ENCODE data around the gene FN1. TPM values are rescaled to one million over a fixed set of nuclear protein-coding genes. Genes with fewer than 3 reads are reported as not detected.
A peak's percentile ranks its signal among the peaks of the same experiment; 100 is the strongest.
"Not testable (repeated sequence)": the region's sequence is repeated elsewhere in the genome, so short reads cannot be mapped to it uniquely, and the experiment has no call there.

The FN1 gene
- polyA plus RNA-seq, 1 donor from 2014 or later: 0.90 TPM

DNA sequence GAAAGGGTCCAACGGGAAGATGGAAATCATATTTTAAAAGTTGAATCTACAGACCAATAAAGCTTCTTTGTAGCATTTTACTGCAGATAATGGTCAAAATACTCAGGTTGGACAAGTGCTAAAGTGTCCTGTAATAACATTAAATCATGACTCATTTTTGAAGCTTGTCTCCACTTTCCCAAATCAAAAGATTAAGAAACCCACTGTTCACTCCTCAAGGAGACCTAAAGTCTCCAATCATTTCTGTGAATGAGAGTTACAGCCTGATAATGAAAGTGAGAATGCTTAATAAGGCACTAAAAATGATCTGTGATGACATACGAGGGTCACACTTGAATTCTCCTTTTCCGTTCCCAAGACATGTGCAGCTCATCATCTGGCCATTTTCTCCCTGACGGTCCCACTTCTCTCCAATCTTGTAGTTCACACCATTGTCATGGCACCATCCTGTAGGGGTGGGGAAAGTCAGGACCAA, 70.6 kb downstream of the FN1 start:
- H3K36me3 Mint-ChIP-seq: peaks cover 16% of the 10 kb centered on the region
- H3K9me3 Mint-ChIP-seq: no peaks in the 10 kb centered on the region
- H3K27me3 Mint-ChIP-seq: no peaks in the 10 kb centered on the region
- no peak overlapping the region for H3K27ac Mint-ChIP-seq
- H3K4me3 Mint-ChIP-seq: no peak overlapping the region
- H3K4me1 Mint-ChIP-seq: no peaks in the 10 kb centered on the region

GRCh38 chr2:215364157-215365155, 71.4 kb downstream of the FN1 start:
- H3K36me3 Mint-ChIP-seq: peaks cover 12% of the 10 kb centered on the region
- H3K4me1 Mint-ChIP-seq: no peaks in the 10 kb centered on the region
- no peaks in the 10 kb centered on the region for H3K27me3 Mint-ChIP-seq
- H3K4me3 Mint-ChIP-seq: no peak overlapping the region
- H3K9me3 Mint-ChIP-seq: no peaks in the 10 kb centered on the region
- peak overlapping the region in 1 of 3 donors; percentile 63 for H3K27ac Mint-ChIP-seq

DNA sequence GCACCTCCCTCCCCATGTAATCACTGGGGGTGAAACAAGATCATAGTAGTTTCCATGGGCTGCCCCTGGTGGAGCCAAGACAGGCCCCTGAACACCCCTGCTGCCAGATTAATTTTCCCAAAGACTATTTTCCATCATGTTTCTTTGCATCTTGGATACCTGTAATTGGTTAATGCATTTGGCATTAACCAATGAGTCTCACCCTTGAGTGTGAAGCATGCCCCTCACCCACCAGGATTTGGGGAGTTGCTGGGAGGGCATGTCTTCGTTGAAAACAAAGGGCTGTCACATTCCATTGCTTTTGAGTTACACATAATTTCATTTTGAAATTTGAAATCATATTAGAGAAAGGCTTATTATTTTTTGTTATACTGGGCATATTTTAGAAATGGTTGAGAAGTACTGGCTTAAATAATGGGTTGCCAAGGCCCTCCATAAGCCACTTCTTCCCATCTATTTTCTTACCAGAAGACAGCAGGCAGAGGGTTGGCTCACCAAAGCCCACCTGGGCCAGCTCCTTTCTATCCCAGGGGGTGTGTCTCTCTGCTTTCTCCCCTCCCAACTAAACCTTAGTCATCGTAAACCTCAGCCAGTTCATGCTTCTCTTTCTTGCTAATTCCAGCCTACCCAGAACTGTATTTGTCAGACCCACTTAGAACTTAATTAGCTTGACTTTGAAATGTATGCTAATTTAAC, 72.3 kb downstream of the FN1 start:
- H3K27ac Mint-ChIP-seq: no peak overlapping the region

GRCh38 chr2:215363039-215363438, 72.8 kb downstream of the FN1 start:
- Mint-ChIP-seq H3K9me3 (no peaks in the 10 kb centered on the region), H3K27ac (no peak overlapping the region), H3K27me3 (no peaks in the 10 kb centered on the region), H3K4me1 (no peaks in the 10 kb centered on the region), H3K4me3 (no peak overlapping the region), H3K36me3 (peaks cover 7% of the 10 kb centered on the region)

More for the DNA sequence above, 72.3 kb downstream of the FN1 start:
- Mint-ChIP-seq H3K27me3 (no peaks in the 10 kb centered on the region), H3K4me3 (no peak overlapping the region), H3K36me3 (peaks cover 7% of the 10 kb centered on the region), H3K4me1 (no peaks in the 10 kb centered on the region), H3K9me3 (no peaks in the 10 kb centered on the region)

- Mint-ChIP-seq H3K27me3 (no peaks in the 10 kb centered on the region), H3K27ac (no peak overlapping the region), H3K4me1 (no peaks in the 10 kb centered on the region), H3K4me3 (no peak overlapping the region), H3K36me3 (peaks cover 7% of the 10 kb centered on the region), H3K9me3 (no peaks in the 10 kb centered on the region)
Observed at GRCh38 chr2:215362562-215362904, 73.3 kb downstream of the FN1 start.

GRCh38 chr2:215361876-215362561, 73.8 kb downstream of the FN1 start:
- no peak overlapping the region for H3K27ac Mint-ChIP-seq
- no peaks in the 10 kb centered on the region for H3K9me3 Mint-ChIP-seq
- no peak overlapping the region for H3K4me3 Mint-ChIP-seq
- no peaks in the 10 kb centered on the region for H3K4me1 Mint-ChIP-seq
- peaks cover 7% of the 10 kb centered on the region for H3K36me3 Mint-ChIP-seq
- H3K27me3 Mint-ChIP-seq: no peaks in the 10 kb centered on the region

DNA sequence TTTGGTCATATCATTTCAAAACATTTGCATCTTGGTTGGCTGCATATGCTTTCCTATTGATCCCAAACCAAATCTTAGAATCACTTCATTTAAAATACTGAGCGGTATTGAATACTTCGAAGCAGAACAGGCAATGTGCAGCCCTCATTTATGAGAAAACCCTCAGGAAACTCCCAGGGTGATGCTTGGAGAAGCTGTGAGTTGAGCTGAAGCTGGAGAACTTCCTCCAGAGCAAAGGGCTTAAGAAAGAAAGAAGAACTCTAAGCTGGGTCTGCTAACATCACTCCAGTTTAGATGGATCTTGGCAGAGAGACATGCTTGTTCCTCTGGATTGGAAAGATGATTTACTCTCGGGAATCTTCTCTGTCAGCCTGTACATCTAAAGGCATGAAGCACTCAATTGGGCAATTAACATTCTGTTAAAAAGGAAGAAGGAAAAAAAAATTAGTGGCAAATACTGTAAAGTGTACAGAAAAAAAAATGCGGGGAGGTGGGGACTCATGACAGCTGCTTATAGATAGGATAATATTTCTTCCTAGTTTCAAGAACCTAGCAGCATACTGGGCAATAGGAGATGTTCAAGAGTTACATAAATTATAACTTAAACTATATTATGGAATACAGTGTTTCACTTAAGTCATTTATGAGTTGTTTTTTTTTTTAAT, 74.5 kb downstream of the FN1 start:
- H3K27me3 Mint-ChIP-seq: no peaks in the 10 kb centered on the region
- no peak overlapping the region for H3K4me3 Mint-ChIP-seq
- H3K27ac Mint-ChIP-seq: no peak overlapping the region
- peaks cover 4% of the 10 kb centered on the region for H3K36me3 Mint-ChIP-seq
- no peaks in the 10 kb centered on the region for H3K9me3 Mint-ChIP-seq
- no peaks in the 10 kb centered on the region for H3K4me1 Mint-ChIP-seq

DNA sequence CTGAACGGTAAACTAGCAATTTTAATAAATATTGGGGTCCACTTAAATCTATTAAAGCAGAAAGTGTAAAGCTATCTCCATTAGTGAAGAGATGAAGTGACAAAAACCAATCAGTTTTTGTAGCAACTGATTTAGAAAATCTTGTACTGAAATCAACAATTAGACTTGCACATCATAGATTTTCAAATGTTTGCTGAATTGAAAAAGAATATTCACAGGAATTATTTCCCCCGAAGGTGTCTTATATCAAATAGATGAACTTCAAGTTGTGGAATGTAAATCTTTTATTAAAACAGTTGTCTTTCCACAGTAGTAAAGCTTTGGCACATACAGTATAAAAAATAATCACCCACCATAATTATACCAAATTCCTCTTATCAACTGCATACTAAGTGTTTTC, 75.3 kb downstream of the FN1 start:
- Mint-ChIP-seq H3K4me1 (no peaks in the 10 kb centered on the region), H3K27ac (no peak overlapping the region), H3K27me3 (no peaks in the 10 kb centered on the region), H3K9me3 (no peaks in the 10 kb centered on the region), H3K4me3 (no peak overlapping the region), H3K36me3 (peaks cover 6% of the 10 kb centered on the region)

GRCh38 chr2:215360059-215360458, 75.8 kb downstream of the FN1 start:
- not testable (repeated sequence) for H3K27me3 Mint-ChIP-seq, H3K4me1 Mint-ChIP-seq, H3K27ac Mint-ChIP-seq, H3K9me3 Mint-ChIP-seq, H3K4me3 Mint-ChIP-seq
- H3K36me3 Mint-ChIP-seq: peaks cover 11% of the 10 kb centered on the region

DNA sequence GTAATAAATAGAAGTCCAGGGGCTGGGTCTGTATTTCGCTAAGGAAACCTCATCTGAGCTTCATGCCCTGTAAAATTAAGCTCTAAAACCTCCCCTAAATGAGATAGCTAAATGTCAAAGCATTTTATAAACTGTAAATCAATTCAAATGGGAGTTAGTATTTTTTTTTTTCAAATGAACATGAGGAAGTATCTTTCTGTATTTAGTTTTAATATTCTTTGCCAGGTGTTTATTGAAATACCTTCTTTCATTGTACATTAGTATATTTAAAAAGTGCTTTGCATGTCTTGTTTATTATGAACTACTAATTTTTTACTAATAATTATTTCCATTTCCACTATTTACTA, 76.3 kb downstream of the FN1 start:
- no peak overlapping the region for H3K27ac Mint-ChIP-seq
- H3K27me3 Mint-ChIP-seq: no peaks in the 10 kb centered on the region
- H3K4me1 Mint-ChIP-seq: no peaks in the 10 kb centered on the region
- H3K4me3 Mint-ChIP-seq: no peak overlapping the region
- peaks cover 13% of the 10 kb centered on the region for H3K36me3 Mint-ChIP-seq
- H3K9me3 Mint-ChIP-seq: no peaks in the 10 kb centered on the region

DNA sequence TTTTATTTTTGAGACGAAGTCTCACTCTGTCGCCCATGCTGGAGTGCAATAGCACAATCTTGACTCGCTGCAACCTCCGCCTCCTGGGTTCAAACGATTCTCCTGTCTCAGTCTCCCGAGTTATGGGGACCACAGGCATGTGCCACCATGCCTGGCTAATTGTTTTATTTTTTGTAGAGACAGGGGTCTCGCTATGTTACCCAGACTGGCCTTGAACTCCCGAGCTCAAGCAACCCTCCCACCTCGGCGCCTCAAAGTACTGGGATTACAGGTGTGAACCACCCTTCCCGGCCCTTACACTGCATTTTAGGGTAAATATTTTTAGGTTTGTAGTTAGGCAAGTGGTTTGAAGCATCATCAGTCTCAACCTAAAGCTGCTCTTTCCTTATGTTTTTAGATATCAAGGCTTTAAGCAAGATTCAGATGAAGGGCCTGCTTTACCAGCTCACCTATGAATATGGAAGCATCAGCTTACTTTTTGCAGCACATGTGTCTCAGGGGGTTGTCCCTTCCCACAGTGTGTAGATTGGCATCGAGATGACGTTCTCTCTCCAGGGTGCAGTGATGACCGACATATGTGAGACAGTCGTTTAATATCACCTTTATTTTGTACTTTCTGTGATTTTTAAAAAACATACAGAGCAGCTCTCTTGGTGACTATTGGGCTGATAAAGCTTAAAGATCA, 76.8 kb downstream of the FN1 start:
- no peak overlapping the region for H3K27ac Mint-ChIP-seq
- no peaks in the 10 kb centered on the region for H3K27me3 Mint-ChIP-seq
- no peak overlapping the region for H3K4me3 Mint-ChIP-seq
- H3K4me1 Mint-ChIP-seq: no peaks in the 10 kb centered on the region
- H3K36me3 Mint-ChIP-seq: peaks cover 13% of the 10 kb centered on the region
- no peaks in the 10 kb centered on the region for H3K9me3 Mint-ChIP-seq

GRCh38 chr2:215358312-215358845, 77.5 kb downstream of the FN1 start:
- H3K36me3 Mint-ChIP-seq: peaks cover 13% of the 10 kb centered on the region

DNA sequence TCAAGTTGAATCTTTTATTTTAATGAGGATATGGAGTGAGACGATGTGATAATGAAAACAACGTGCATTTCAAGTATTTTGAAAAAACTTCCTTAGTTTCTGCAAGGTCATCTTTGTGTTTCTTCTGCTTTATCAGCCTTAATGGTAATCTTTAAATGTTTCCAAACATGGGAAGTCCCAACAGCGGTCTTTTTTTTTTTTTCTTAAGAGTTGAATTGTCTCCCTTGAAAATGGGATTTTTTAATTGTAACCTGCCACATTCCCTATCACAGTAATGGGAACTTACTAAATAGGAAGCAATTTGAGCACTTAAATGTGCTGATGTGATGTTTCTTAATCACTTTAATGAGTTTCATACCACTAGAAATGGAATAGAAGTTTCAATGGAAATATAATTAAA, 78.2 kb downstream of the FN1 start:
- H3K9me3 Mint-ChIP-seq: no peaks in the 10 kb centered on the region
- no peak overlapping the region for H3K4me3 Mint-ChIP-seq
- no peaks in the 10 kb centered on the region for H3K27me3 Mint-ChIP-seq
- H3K27ac Mint-ChIP-seq: no peak overlapping the region
- peaks cover 0 to 2% (median 0%) of the 10 kb centered on the region in 3 donors for H3K4me1 Mint-ChIP-seq
- H3K36me3 Mint-ChIP-seq: peaks cover 12% of the 10 kb centered on the region

More at GRCh38 chr2:215358312-215358845, 77.5 kb downstream of the FN1 start:
- H3K4me3 Mint-ChIP-seq: no peak overlapping the region
- H3K4me1 Mint-ChIP-seq: no peaks in the 10 kb centered on the region
- H3K27ac Mint-ChIP-seq: no peak overlapping the region
- H3K27me3 Mint-ChIP-seq: no peaks in the 10 kb centered on the region
- H3K9me3 Mint-ChIP-seq: no peaks in the 10 kb centered on the region

GRCh38 chr2:215356948-215357461, 78.9 kb downstream of the FN1 start:
- Mint-ChIP-seq H3K27ac (no peak overlapping the region), H3K4me3 (no peak overlapping the region), H3K4me1 (peaks cover 0 to 2% (median 0%) of the 10 kb centered on the region in 3 donors), H3K27me3 (no peaks in the 10 kb centered on the region), H3K9me3 (no peaks in the 10 kb centered on the region), H3K36me3 (peaks cover 12% of the 10 kb centered on the region)
